ENCODE results near the gene CLIC5.

Gene CLIC5

DNA sequence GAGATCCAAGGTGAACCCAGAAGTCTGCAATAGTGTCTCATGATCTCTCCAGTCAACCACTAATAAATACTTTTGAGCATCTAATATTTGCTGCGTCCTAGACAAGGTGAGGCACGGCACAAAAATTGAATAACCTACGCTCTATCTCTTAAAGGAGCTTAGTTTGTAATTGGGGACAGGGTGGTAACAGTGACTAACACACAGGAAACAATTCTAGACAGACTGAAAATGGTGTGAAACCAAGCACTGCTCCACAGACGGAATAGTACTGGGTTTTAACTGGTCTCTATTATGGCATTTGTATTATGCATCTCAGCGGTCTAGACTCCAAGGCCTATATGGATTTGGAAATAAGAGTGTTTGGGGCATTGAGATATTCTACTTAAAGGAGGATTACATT is 120.1 kb downstream of the CLIC5 start:
- DNase-seq (ENCODE audit: low spot score): no peak

DNA sequence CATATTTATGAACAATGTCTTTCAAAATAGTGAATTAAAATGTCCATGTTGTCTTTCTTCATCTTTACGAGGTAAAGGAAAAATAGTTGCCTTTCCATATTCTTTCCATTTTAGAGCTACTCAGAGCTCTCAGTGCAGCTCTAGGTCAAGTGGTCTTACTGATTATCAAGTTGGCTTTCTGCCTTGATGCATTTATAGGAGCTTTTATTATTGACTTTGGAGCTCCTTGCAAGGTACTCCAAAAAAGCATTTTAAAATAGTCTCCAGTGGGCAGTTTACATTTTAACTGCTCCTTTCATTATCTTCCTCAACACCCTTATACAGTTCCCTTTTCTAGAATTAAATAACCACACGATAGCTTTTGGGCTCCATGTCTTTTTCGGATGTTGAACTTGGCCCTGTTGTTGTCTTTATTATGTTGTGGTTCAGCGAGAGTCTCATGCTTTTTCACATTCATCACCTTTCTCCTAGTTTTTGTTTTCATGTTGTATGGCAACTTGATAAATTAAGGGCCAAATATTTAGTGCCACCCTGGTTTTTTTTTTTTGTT is 122.9 kb downstream of the CLIC5 start:
- no peak for DNase-seq (ENCODE audit: low spot score)

DNA sequence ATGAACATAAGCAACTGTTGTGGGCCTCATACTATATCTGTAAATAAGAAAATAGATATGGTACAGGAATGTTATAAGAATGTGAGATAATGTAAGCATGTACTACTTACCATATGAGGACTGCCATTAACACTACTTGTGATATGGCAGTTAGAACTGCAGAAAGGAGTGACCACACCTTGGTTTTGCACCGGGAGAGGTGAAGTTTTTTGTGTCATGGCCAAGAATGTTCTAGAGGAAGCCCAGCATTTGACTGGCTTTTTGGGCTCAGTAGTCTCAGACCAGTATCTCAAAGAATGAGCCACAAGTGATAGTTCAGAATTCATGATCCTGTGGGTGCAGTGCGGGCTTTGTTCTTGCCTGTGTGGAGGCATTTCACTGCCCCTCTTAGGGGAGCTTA is 123.5 kb downstream of the CLIC5 start:
- DNase-seq (ENCODE audit: low spot score): no peak

DNA sequence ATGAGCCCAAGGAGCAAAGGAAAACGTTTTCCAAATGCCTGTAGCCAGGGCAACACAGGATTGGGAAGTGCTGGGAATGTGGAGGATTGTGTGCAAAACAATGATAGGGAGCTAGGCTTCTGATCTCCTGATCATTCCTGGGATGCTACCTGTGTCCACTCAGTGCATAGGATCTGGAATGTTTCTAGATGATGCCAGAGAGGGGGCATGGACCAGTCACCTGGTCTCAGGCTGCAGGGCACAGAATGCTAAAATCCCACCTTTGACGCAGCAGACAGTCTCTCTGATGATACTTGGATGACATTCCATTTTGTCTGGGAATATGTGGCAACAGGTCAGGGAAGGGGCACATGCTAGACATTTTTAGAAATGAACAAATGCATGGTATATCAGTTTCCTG is 128.9 kb downstream of the CLIC5 start:
- DNase-seq (ENCODE audit: low spot score): no peak

DNA sequence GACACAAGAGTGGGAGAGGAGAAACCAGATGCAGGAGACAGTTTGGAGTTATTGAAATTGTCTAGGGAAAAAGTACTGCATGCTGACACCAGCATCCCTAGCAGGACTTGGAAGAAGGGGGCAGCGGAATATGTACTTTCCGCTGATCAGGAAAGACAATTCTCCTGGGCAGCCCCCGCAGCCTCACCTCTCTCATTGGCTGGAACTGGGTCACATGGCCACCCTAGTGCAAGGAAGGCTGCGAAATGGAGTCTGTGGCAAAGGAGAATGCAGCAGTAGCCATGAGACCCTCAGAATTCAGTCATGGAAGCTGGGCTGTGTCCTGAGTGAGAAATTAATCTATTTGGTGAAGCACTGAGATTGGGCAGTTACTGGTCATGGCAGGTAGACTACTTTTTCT is 131.3 kb downstream of the CLIC5 start:
- DNase-seq (ENCODE audit: low spot score): no peak

DNA sequence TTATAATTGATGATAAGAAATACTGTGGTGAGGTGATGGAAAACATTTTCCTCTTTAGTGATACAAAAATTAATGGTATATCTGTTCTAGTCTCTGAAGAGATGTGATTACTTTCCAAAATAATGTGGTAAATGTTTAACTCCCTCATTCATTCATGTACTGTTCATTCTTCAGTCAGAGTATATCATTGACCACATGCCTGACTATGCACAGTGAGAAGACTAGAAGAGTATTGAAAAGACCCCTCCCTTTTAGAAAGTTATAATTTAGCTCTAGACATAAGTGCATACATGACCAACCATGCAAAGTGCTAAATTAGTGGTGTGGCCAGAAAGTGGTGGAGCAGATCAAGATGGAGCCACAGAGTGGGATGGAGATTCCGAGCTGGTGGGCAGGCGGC is 133.0 kb downstream of the CLIC5 start:
- no peak for DNase-seq (ENCODE audit: low spot score)

DNA sequence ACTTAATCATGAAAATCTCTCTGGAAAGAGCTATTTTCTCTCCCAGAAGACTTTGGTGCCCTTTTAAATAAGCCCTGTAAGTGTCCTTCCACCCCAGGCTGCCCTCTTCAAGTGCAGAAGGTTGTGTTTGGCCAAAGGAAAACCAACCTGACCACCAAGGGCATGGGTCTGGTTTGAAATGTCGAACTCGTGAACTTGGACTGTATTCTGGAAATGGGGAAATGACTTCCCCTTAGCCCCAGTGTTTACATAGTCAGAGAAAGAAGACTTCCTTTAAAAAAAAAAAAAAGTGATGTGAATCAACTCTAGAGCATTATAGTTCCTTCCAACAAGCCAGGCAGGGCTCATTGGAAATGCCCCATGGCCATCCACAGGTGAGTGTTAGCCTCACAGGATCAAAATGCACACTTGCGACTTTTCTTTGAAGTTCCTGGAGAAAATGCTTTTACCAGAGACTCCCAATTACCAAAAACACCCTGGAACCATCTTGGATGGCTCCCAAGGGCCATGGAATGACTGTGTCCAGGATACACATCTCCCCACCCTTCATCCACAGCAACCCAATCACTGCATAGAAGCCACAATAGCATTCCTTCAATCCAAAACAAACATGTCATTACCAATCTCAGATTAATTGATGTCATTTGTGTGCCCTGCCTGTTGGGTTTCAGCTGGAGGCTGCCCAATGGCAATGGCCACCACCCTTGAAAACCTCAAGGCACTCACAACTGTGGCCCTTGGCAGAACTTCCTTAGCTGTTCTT is 133.8 kb downstream of the CLIC5 start:
- DNase-seq (ENCODE audit: low spot score): no peak

DNA sequence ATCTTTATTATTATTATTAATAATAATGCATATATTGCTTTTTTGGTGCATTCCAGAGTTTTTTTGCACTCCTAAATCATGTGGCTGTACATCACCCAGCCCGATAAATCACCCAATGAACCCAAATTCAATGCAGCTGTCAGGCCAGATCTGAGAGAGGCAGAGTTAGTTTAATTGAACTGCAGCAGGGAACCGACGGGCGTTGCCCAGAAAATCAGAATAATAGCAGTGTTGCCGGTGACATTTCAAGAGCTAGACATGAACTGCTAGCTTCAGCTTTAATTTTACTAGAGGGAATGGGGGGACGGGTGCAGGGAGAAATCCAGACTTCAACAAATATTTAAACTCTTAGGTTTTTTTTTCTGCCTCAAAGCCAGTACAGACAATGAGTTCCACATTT is 135.0 kb downstream of the CLIC5 start:
- DNase-seq (ENCODE audit: low spot score): no peak

DNA sequence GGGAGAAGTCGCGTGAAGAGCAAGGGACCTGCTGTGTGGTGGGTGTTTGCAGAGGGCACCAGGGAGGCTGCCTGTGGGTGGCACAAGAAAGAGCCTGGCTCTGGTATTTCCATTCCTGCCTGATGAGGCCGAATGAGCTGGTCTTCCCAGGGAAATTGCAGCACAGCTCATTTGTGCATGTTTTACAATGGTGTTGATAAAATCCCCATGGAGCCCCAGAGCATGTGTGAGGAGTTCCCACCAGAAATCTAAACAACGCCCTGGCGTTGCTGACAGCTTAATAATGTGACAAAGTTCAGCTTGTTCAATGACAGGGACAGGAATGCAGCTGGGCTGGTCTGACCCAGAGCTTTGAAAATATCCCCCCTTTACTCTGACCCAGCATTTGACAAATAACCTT is 135.5 kb downstream of the CLIC5 start:
- DNase-seq (ENCODE audit: low spot score): no peak

DNA sequence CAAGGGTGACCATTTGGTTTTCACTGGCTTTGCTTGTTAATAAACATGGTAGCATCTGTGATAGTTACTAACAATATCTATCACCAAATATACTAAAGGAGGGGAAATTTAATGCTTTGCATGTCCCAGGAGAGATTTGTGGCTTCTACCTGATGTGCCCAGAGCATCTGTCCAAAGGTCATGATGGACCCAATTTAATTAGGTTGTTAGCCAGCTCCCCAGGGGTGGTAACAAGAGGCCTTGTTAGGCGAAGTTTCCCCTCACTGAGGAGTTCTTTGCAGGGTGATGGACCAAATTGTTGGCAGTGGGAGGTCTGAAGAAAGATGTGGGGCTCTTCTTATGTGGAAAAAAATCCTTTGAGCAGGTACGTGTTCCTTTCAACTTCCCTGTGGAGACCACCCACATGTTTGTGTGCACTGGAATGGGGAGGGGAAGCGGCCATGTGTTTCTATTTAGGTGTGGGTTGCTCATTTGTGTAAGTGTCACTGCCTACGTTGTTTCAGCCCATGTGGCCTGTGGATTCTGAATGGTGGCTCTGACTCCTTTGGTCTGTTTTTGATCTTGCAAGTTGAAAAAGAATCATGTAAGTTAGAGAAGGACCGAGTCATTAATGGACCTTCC is 137.6 kb downstream of the CLIC5 start:
- no peak for DNase-seq (ENCODE audit: low spot score)

DNA sequence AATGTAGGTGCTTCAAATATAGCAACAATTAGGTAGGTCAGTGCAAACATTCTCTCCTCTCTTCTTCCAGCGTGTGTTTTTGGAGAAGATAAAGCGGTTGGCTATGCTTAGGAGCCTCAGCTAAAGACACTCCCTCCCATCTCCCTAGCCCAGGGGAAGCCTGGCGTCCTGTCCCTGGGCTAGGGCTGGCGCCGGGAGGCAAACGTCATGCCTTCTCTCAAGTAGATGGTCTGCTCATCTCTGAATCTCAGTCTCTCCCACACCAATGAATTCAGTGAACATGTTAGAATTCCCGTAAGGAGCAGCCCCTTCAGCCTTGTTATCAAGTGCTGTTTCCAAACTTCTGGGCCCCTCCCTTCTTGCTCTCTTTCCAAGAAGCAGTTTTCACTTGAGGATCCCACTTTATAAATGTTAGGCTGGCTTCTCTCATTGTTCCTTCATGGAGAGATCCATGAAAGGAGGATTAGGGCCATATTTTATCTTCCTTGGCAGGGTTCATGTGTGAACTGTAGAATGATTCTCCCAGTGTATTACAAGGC is 142.8 kb downstream of the CLIC5 start:
- no peak for DNase-seq (ENCODE audit: low spot score)

DNA sequence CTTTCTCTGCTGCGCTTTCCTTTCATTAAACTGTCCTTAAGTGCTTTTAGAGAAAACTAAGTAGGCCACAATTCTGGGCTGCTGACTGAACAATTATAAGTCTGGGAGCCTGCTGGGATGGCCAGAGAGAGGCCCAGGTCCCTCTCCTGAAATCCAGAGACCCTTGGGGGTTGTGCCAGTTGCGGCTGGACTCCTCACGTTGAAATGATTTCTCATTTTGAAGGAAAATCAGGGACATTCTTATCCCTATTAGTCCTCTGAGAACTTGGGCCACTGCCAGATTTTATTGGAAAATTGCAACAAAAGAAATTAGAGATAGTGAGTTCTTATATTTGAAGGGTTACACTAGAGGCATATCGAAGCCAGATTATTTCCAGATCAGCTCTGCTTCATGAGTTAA is 145.1 kb downstream of the CLIC5 start:
- no peak for DNase-seq (ENCODE audit: low spot score)

DNA sequence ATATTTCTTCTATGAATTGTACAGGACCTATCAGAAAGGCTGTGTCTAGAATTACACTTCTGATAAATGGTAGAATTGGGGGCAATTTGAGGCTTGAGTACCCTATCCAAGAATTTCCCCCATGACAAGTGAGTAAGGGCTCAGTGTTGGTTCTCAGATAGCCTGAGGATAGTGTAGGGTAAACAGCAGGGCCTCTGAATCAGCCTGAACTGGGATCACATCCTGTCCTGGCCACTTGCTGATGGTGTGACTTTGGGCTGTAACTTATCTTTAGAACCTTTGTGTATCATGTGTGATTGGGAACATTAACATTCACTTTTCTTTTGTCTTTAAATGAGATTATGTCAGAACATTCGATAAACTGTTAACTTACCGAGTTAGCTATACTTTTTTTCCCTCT is 151.0 kb downstream of the CLIC5 start:
- DNase-seq (ENCODE audit: low spot score): no peak

DNA sequence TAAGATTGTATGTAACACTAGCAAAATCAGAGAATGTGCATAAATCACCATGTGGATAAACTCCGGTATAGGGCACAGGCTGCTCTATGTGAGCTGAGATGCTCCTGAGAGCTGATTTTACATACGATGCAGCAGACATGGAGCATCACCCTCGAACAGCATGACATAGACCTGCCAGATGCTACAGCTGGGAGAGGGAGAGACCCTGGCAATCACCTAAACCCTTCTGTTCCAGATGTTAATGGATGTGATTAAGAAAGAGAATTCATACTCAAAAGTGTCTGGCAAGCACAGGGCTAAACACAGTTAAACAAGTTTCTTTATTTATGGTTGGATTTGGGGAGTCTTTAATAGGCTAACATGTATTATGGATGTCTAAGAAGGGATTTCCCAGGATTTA is 157.0 kb downstream of the CLIC5 start:
- no peak for DNase-seq (ENCODE audit: low spot score)

DNA sequence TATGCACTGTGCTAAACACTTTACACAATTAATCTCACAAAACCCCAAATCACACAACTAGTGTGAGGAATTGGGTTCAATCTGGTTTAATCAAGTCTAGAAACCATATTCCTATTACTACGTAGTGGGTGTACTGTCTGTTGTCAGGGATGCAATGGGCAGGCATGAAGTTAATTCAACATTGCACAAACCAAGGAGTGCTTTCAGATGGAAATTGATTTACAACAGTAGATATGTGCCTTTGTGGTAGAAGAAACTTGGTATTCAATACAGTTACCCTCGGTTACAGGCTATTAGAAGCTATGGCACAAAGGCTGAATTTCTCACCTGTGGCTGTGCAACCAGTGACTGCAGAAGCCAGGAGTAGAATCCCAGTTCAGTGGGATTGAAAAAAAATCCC is 157.8 kb downstream of the CLIC5 start:
- no peak for DNase-seq (ENCODE audit: low spot score)

DNA sequence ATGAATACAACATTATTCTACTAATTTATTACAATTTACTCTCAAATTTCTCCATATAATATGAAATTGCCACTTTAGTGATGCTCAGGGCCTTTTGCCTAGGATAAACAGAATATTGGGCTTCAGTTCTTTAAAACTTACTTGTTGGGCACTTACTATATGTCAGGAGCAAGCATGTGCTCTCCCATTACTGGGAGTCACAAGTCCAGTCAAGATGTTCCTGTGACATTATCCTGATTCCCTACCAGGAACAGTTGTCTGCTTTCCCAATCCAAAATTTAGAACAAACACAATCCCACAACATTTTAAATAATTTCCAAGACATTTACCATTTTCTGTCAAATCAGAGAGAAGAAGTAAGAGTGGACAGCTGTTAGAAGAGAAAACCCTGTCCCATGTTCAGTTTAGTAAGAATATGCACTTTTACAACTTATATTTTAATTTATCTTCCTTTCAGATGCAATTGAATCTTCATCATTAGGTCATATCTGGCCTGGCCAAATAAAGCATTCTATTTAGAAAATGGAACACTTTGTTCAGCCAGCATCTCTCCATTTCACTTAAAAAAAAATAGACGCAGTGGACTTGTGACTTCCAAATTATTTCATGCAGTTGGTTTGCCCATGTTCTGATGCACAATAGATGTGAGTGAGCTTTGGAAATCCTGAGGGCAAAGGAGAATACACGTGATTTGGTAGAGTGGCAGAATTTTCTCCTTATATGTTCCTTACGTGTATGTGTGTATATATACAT is 159.8 kb downstream of the CLIC5 start:
- DNase-seq (ENCODE audit: low spot score): no peak

DNA sequence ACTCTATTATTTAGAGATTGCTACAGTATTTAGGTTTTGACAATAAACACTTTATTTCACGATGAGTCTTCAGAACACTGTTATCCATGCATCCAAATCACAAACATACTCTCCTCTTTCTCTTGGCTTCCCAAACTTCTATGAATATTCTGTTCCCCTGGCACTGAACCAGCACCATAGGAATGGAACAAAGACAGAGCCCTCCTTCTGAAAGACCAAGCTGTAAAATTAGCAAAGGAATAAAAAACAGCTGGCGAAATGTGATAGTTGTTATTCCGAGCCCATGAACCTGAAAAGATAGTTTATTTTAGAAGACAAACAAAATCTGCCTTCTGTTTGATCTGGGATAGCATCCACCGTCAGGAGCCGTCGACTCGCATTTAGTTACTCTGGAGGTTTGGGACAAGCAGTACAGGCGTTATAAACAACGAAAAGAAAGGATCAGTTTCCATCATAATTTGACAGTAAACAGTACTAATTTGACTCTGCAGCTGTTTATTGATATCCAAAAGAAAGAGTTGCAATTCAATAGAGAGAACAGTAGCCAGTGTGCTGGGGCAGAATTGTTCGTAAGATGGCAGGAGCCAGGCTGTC is 161.4 kb downstream of the CLIC5 start:
- DNase-seq (ENCODE audit: low spot score): no peak

DNA sequence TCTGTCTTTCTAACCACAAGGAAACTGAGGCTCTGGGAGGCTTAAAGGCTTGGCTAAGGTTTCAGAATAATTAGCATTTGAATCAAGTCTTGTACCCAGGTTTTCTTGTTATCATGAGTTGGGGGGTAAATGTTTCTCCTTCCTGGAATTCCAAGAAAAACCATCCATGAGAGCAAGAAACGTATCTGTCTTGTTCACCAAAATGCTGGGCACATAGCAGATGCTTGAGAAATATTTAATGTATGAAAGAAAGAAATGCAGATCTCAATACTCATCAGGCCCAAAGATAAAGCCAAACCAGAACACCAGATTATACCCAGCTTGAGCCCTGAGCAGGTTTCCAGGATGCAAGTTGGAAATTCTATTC is 164.6 kb downstream of the CLIC5 start:
- DNase-seq (ENCODE audit: low spot score): no peak

DNA sequence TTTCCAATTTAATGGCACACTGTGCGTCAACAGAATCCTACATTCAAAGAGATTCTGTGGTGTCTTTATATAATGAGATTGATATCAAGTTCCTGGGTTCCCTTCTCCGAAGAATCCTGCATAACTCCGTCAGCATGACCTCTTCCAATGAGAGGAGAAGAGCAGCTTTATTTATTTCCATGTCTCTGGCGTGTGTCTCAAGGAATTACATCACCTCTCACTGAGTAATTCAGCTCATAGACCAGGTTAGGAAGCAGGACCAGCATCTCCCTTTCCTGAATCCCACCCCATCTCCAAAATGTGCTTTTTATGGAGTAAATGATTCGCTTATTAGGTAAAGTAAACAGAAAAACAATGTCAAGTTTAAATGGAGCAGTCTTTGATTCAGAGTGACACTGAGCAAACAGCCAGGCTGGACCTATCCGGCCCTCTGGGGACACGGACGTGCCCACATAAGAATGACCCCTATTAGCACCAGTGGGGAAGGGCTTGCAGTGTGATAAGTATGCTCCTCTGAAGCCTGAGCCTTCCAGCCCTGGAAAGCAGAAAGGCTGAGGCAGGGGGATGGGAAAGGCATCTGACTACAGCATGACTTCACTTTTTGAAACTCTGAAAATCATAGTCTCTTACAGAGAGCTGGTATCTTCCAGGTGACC is 165.2 kb downstream of the CLIC5 start:
- no peak for DNase-seq (ENCODE audit: low spot score)

DNA sequence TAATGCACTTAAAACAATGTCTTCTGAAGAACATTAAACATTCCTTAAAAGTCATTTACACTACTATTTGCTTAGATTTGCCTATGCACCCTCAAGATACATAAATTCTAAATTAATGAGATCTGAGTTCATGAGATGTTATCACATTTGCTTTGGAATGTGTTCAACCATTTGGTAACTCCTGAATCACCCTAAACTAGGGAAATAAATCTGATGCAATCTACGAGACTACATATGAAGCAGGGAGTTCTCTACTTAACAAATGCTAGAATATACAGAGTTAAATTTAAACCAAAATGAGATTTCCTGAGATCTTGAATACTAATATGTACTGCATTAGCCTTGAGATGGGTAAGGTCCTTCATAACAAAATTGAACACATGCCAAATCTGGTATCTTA is 170.1 kb downstream of the CLIC5 start:
- DNase-seq (ENCODE audit: low spot score): no peak

DNA sequence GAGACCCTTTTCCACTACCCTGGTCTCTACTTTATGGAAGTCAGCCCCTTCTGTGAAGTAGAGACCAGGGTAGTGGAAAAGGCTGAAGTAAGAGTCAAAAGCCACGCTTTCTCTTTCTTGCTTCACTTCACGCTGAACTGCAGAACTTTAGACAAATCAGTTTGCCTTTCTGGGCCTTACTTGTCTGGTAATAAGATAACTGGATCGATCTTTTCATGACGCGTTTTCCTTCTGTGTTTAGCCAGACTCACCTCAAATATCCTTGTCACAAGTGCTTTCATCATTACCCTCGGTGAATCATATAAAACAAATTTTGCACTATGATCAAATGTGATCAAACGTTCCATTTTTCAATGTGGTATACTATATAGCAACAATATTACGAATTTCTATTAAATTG is 170.7 kb downstream of the CLIC5 start:
- DNase-seq (ENCODE audit: low spot score): no peak

Measured in ecto neural progenitor cell (in vitro differentiated cells).